Glutamatergic neuron (in vitro differentiated cells): ENCODE results near the gene PROB1. TPM values are rescaled to one million over a fixed set of nuclear protein-coding genes. Genes with fewer than 3 reads are reported as not detected.
"Not testable (repeated sequence)": the region's sequence is repeated elsewhere in the genome, so short reads cannot be mapped to it uniquely, and the experiment has no call there.

Experiments used
- DNase-seq: peaks from one replicate; pipeline ENCODE4 v3.0.0; 2022
- H3K27ac Mint-ChIP-seq: one replicate; pipeline ENCODE4 v1.8.0; 2020; ENCODE audit warnings: mild to moderate bottlenecking, mixed read lengths, inconsistent platforms; ENCODE audit not compliant: unreplicated experiment
- H3K27me3 Mint-ChIP-seq: one replicate; pipeline ENCODE4 v1.8.0; 2020; ENCODE audit warnings: mild to moderate bottlenecking, moderate library complexity, mixed read lengths, inconsistent platforms; ENCODE audit not compliant: unreplicated experiment
- H3K36me3 Mint-ChIP-seq: one replicate; pipeline ENCODE4 v1.8.0; 2020; ENCODE audit warnings: mild to moderate bottlenecking, mixed read lengths, inconsistent platforms; ENCODE audit not compliant: unreplicated experiment
- H3K4me1 Mint-ChIP-seq: one replicate; pipeline ENCODE4 v1.8.0; 2020; ENCODE audit warnings: mild to moderate bottlenecking, low read depth, mixed read lengths, inconsistent platforms; ENCODE audit not compliant: unreplicated experiment
- H3K4me3 Mint-ChIP-seq: one replicate; pipeline ENCODE4 v1.8.0; 2020; ENCODE audit warnings: mild to moderate bottlenecking, mixed read lengths, inconsistent platforms; ENCODE audit not compliant: unreplicated experiment
- H3K9me3 Mint-ChIP-seq: one replicate; pipeline ENCODE4 v1.8.0; 2020; ENCODE audit warnings: mild to moderate bottlenecking, moderate library complexity, mixed read lengths, inconsistent platforms; ENCODE audit not compliant: unreplicated experiment
- total RNA-seq: library from RNA; stranded (reverse); fragmentation: NEBNext Ultra II Directional; extraction: Animal tissue kit (Norgen Biotek cat#: 25700); gene quantifications from one replicate; pipeline ENCODE4 v1.2.1, GENCODE V29; 2021; ENCODE audit not compliant: unreplicated experiment
- TF ChIP-seq, protein P1 (sequence below): fragments of 200-600 bp; sonication (generic); IDR thresholded peaks from one replicate; pipeline ENCODE4 v1.5.0; 2021; ENCODE audit not compliant: partially characterized antibody, unreplicated experiment

Gene PROB1
- total RNA-seq, 1 donor from 2014 or later, result 1.3 TPM

- no peaks in the 10 kb centered on the region for H3K4me1 Mint-ChIP-seq
- H3K9me3 Mint-ChIP-seq, result no peaks in the 10 kb centered on the region
- no peak overlapping the region for H3K4me3 Mint-ChIP-seq
- no peaks in the 10 kb centered on the region for H3K27me3 Mint-ChIP-seq
- no peaks in the 10 kb centered on the region for H3K36me3 Mint-ChIP-seq
- TF ChIP-seq, protein P1, sequence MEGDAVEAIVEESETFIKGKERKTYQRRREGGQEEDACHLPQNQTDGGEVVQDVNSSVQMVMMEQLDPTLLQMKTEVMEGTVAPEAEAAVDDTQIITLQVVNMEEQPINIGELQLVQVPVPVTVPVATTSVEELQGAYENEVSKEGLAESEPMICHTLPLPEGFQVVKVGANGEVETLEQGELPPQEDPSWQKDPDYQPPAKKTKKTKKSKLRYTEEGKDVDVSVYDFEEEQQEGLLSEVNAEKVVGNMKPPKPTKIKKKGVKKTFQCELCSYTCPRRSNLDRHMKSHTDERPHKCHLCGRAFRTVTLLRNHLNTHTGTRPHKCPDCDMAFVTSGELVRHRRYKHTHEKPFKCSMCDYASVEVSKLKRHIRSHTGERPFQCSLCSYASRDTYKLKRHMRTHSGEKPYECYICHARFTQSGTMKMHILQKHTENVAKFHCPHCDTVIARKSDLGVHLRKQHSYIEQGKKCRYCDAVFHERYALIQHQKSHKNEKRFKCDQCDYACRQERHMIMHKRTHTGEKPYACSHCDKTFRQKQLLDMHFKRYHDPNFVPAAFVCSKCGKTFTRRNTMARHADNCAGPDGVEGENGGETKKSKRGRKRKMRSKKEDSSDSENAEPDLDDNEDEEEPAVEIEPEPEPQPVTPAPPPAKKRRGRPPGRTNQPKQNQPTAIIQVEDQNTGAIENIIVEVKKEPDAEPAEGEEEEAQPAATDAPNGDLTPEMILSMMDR, result no peak
- no peak overlapping the region for H3K27ac Mint-ChIP-seq
- no peak for DNase-seq
Observed at GRCh38 chr5:139364466-139364865, 30.4 kb downstream of the PROB1 start.

DNA sequence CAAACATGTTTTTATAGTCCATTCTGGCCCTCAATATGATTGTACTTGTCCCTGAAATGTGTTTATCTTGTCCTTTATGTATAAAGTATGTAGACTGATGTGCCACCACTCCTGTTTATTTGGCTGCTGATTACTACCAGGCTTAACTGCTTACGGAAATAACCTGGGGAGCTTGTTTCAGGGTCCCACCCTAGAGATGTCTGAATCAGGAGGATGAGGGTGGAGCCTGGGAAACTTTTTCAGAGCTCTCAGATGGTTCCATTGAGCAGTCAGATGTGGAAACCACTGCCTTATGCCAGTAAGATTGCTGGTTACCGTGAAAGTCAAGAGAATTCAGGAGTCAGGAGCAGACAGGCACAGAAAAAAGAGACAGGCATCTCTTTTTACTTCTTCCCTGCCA is 31.0 kb downstream of the PROB1 start:
- H3K9me3 Mint-ChIP-seq, result no peaks in the 10 kb centered on the region
- TF ChIP-seq, protein P1, result no peak
- DNase-seq, result no peak
- no peaks in the 10 kb centered on the region for H3K36me3 Mint-ChIP-seq
- no peak overlapping the region for H3K4me3 Mint-ChIP-seq
- H3K27ac Mint-ChIP-seq, result no peak overlapping the region
- H3K4me1 Mint-ChIP-seq, result no peaks in the 10 kb centered on the region
- H3K27me3 Mint-ChIP-seq, result no peaks in the 10 kb centered on the region

- Mint-ChIP-seq H3K27ac (no peak overlapping the region), H3K4me3 (no peak overlapping the region), H3K9me3 (no peaks in the 10 kb centered on the region), H3K27me3 (no peaks in the 10 kb centered on the region), H3K4me1 (peaks cover 2% of the 10 kb centered on the region), H3K36me3 (no peaks in the 10 kb centered on the region)
- DNase-seq, result no peak
- TF ChIP-seq, protein P1, result no peak
Observed at GRCh38 chr5:139361835-139362429, 33.0 kb downstream of the PROB1 start.

- no peaks in the 10 kb centered on the region for H3K36me3 Mint-ChIP-seq
- no peak for DNase-seq
- H3K27ac Mint-ChIP-seq, result no peak overlapping the region
- no peaks in the 10 kb centered on the region for H3K27me3 Mint-ChIP-seq
- TF ChIP-seq, protein P1, result no peak
- H3K4me1 Mint-ChIP-seq, result peaks cover 2% of the 10 kb centered on the region
- no peak overlapping the region for H3K4me3 Mint-ChIP-seq
- H3K9me3 Mint-ChIP-seq, result no peaks in the 10 kb centered on the region
Observed at GRCh38 chr5:139360384-139360783, 34.5 kb downstream of the PROB1 start.

- Mint-ChIP-seq H3K4me3 (no peak overlapping the region), H3K36me3 (peaks cover 6% of the 10 kb centered on the region), H3K4me1 (peaks cover 4% of the 10 kb centered on the region), H3K9me3 (no peaks in the 10 kb centered on the region), H3K27ac (no peak overlapping the region), H3K27me3 (no peaks in the 10 kb centered on the region)
- TF ChIP-seq, protein P1, result no peak
- DNase-seq, result no peak
Observed at GRCh38 chr5:139358064-139358463, 36.8 kb downstream of the PROB1 start.

DNA sequence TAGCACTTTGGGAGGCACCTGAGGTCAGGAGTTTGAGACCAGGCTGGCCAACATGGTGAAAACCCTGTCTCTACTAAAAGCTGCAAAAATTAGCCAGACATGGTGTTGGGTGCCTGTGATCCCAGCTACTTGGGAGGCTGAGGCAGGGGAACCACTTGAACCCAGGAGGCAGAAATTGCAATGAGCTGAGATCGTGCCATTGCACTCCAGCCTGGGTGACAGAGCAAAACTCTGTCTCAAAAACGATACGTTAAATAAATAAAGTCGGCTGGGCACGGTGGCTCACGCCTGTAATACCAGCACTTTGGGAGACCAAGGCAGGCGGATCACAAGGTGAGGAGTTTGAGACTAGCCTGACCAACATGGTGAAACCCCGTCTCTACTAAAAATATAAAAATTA is 39.0 kb downstream of the PROB1 start:
- DNase-seq, H3K27me3 Mint-ChIP-seq, H3K9me3 Mint-ChIP-seq, H3K36me3 Mint-ChIP-seq, H3K27ac Mint-ChIP-seq, H3K4me1 Mint-ChIP-seq, H3K4me3 Mint-ChIP-seq: not testable (repeated sequence)
